ENCODE measurements around the gene CEBPB. TPM values are rescaled to one million over a fixed set of nuclear protein-coding genes. Genes with fewer than 3 reads are reported as not detected.

Gene CEBPB
- total and polyA plus RNA-seq, 4 donors, result 19.7 to 61.8 (median 29.2) TPM

Other genes with a start within 250 kb of the CEBPB start
- gene SNAI1, start 207.8 kb upstream of the CEBPB start, total RNA-seq, result under 1 TPM; 0.28 to 0.75 TPM
- 1 to 10 TPM in 1 of 2 donors, under 1 TPM in 1; 0.44 to 3.4 TPM for gene SNAI1, start 207.8 kb upstream of the CEBPB start, polyA plus RNA-seq
- gene UBE2V1, start 77.7 kb upstream of the CEBPB start, total RNA-seq, result 10 to 100 TPM; 27.9 to 29.7 TPM
- gene UBE2V1, start 77.7 kb upstream of the CEBPB start, polyA plus RNA-seq, result 10 to 100 TPM; 38.8 to 53.0 TPM
- gene PEDS1, start 37.1 kb upstream of the CEBPB start, total RNA-seq, result 1 to 10 TPM; 4.8 to 6.5 TPM
- gene PEDS1, start 37.1 kb upstream of the CEBPB start, polyA plus RNA-seq, result 10 to 100 TPM; 10.7 to 19.3 TPM

Measured in liver (tissue), 4 donors.